ENCODE measurements around the gene CALN1.
"Not testable (repeated sequence)": the region's sequence is repeated elsewhere in the genome, so short reads cannot be mapped to it uniquely, and the experiment has no call there.

The CALN1 gene

DNA sequence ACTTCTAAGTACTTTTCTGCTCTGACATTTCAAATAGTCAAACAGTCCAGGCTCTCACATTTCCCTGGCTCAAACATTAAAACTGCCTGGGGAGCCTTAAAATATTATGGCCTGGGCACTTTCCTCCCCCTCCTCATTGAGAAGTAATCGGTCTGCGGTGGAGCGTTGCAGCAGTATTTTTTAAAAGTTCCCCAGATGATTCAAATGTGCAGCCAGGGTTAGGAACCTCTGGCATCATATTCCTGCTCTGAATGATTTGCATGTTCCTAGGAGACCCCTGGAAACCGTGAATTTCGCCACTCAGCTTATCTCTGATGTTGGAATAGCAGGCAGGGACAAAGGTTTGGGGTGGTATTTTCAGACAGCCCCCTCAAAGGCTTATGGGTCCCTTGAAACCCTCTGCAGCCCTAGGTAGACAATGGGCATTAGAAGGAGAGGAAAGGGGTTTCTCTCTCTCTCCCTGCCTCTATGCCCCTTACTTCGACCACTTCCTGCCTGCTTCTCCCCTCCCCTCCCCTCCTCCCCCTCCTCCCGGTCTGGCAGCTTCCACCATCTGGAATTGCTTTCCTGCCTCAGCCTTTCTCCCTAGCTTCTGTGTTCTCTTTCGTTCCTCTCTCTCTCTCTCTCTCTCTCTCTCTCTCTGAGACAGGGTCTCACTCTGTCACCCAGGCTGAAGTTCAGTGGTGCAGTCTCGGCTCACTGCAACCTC is 658.0 kb downstream of the CALN1 start:
- ATAC-seq, result no peak
- Mint-ChIP-seq H3K4me3 (no peak overlapping the region), H3K4me1 (no peaks in the 10 kb centered on the region), H3K36me3 (peaks cover 4% of the 10 kb centered on the region), H3K27me3 (peaks cover 24% of the 10 kb centered on the region), H3K9me3 (peaks cover 15% of the 10 kb centered on the region), H3K27ac (no peak overlapping the region)

DNA sequence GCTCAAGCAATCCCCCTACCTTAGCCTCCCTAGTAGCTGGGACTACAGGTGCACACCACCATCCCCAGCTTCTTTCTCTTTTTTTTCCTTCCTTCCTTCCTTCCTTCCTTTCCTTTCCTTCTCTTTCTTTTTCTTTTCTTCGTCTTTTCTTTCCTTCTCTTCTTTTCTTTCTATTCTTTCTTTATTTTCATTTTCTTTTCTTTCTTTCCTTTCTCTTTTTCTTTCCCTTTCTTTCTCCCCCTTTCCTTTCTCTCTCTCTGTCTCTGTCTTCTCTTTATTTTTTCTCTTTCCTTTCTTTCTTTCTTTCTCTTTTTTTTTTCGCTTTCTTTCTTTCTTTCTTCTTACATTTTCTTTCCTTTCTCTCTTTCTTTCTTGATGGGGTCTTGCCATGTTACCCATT is 658.9 kb downstream of the CALN1 start:
- Mint-ChIP-seq H3K9me3 (peaks cover 19% of the 10 kb centered on the region), H3K27ac (no peak overlapping the region)

DNA sequence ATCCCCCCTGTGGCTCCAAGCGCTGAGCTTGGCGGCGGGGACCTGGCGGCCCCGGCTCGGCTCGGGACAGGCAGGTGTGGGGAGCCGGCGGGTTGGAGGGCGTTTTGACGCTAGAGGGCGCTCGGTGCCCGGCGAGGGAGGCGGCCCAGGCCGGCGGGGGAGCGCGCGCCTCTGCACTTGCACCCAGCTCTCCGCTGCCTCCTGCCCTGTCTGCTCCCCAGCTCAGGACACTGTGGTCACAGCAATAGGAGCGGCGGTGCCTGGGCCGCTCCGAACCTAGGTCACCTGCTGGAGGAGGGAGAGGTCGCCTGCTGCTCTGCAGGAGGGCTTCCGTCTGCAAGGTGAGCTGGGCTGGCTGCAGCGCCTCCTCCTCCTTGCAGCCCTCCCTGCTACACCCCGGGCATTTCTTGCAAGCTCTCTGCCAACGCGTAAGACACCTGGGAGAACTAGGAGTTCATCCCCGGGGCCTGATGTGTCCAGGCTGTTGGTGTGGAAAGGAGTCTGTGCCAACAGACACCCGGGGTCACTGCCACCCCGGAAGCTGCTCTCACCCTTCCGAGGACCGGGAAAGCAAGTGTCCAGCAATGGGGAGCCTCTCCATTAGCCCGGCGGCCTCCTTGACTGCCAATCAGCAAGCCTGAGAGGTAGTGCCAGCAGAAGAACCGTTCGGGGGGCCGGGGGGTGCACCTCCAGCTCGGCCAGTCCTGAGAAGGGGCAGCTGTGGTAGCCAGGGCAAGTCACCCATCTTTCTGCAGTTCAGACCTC is 659.8 kb downstream of the CALN1 start:
- Mint-ChIP-seq H3K27me3 (peaks cover 24% of the 10 kb centered on the region), H3K36me3 (peaks cover 4% of the 10 kb centered on the region), H3K27ac (no peak overlapping the region), H3K4me1 (no peaks in the 10 kb centered on the region), H3K4me3 (no peak overlapping the region), H3K9me3 (peaks cover 19% of the 10 kb centered on the region)
- peak; percentile 48 for ATAC-seq

More for the DNA sequence above, 658.9 kb downstream of the CALN1 start:
- H3K27me3 Mint-ChIP-seq, result peaks cover 24% of the 10 kb centered on the region
- H3K4me3 Mint-ChIP-seq, result no peak overlapping the region
- H3K4me1 Mint-ChIP-seq, result no peaks in the 10 kb centered on the region
- peaks cover 4% of the 10 kb centered on the region for H3K36me3 Mint-ChIP-seq
- no peak for ATAC-seq

DNA sequence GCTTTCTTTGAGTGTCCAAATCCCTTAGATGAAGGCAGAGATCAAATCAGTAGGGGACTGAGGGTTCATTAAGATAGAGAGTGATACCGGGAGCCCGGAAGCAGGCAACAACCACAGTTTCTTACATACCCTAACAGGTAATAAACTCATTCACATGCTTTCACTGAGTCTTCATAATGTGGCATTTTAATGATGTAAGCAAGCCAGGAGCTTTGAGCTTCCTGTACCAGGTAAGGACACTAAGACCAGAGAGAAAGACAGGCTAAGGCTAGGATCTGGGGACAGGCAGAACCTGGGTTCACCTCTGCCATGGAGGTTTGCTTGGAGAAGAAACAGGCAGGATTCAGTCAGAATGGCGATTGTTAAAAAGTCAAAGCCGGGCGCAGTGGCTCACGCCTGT is 661.8 kb downstream of the CALN1 start:
- Mint-ChIP-seq H3K27ac (no peak overlapping the region), H3K36me3 (peaks cover 4% of the 10 kb centered on the region), H3K9me3 (peaks cover 13% of the 10 kb centered on the region), H3K27me3 (peaks cover 24% of the 10 kb centered on the region), H3K4me3 (no peak overlapping the region), H3K4me1 (no peaks in the 10 kb centered on the region)
- ATAC-seq, result no peak

DNA sequence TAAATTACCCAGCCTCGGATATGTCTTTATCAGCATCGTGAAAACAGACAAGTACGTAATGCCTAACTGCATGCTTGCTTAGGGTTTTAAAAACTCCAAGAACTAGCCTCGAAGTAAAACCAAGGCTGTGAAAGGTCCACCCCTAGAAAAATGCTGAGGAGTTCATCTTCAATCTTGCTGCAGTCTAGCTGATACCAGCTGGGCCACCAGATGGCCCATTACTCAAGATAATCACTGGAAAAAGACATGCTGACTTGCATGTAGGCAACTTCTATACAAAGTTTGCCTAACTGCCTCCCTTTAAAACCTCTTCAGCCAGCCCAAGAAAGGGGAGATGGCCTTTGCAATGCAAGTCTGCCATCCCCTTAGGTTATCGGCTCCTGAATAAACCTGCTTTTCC is 666.1 kb downstream of the CALN1 start:
- no peak for ATAC-seq
- Mint-ChIP-seq H3K4me3 (no peak overlapping the region), H3K27ac (no peak overlapping the region)

DNA sequence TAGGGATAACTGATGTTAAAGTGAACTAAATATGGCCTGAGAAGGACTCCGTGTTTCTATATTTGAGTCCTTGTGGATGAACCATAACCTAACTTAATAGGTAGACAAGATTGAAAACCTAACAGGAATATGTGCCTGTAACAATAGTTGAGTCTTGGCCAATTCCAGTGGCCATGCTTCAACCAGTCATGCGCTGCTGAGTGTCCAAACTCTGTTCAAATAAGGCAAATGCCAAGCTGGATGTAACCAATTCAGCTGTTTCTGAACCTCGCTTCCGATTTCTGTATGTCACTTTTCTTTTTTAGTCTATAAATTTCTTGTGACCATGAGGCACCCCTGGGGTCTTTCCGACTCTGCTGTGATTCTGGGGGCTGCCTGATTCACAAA is 672.0 kb downstream of the CALN1 start:
- no peaks in the 10 kb centered on the region for H3K27me3 Mint-ChIP-seq
- no peaks in the 10 kb centered on the region for H3K4me1 Mint-ChIP-seq
- H3K36me3 Mint-ChIP-seq, result no peaks in the 10 kb centered on the region
- H3K9me3 Mint-ChIP-seq, result no peaks in the 10 kb centered on the region
- H3K4me3 Mint-ChIP-seq, result no peak overlapping the region
- ATAC-seq, result no peak
- H3K27ac Mint-ChIP-seq, result no peak overlapping the region

More for the DNA sequence above, 666.1 kb downstream of the CALN1 start:
- Mint-ChIP-seq H3K4me1 (no peaks in the 10 kb centered on the region), H3K27me3 (no peaks in the 10 kb centered on the region), H3K36me3 (no peaks in the 10 kb centered on the region), H3K9me3 (peaks cover 8% of the 10 kb centered on the region)

DNA sequence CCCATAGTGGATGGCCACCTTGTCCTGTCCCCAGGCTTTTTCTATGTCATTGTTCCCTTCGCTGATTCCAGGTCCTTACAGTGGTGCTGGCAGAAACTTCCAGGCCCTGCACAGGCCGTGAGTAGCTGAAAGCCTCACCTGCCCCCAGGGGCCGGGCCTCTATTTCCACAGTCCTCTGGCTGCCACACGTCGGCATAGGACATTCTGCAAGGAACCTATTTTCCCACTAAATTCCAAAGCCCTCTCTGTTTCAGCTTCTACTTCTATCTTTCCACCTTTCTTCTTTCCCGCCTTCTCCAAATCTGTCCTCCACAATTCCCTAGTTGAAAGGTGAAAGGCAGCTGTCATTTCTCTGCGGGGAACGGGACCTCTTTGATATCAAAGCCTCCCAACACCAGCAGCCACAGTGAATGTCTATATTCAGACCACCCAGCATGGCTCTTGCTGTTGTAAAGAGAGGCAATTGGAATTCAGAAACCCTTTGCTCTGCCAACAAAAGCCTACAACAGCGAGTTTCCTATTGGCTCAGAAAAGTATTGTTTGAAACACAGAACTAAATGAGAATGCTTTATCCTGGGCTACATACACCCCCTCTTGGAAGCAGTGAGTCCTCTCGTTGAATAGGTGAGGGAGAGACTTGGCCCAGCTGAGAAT is 672.5 kb downstream of the CALN1 start:
- Mint-ChIP-seq H3K36me3 (no peaks in the 10 kb centered on the region), H3K4me3 (no peak overlapping the region), H3K27ac (no peak overlapping the region), H3K9me3 (no peaks in the 10 kb centered on the region), H3K27me3 (no peaks in the 10 kb centered on the region), H3K4me1 (no peaks in the 10 kb centered on the region)
- no peak for ATAC-seq

DNA sequence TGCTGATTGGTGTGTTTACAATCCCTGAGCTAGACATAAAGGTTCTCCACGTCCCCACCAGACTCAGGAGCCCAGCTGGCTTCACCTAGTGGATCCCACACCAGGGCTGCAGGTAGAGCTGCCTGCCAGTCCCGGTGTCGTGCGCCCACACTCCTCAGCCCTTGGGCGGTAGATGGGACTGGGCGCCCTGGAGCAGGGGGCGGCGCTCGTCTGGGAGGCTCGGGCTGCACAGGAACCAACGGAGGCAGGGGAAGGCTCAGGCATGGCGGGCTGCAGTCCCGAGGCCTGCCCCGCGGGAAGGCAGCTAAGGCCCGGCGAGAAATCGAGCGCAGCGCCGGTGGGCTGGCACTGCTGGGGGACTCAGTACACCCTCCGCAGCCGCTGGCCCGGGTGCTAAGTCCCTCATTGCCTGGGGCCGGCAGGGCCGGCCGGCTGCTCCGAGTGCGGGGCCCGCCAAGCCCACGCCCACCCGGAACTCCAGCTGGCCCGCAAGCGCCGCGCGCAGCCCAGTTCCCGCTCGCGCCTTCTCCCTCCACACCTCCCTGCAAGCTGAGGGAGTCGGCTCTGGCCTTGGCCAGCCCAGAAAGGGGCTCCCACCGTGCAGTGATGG is 674.1 kb downstream of the CALN1 start:
- H3K27ac Mint-ChIP-seq, ATAC-seq, H3K9me3 Mint-ChIP-seq, H3K36me3 Mint-ChIP-seq, H3K27me3 Mint-ChIP-seq, H3K4me1 Mint-ChIP-seq, H3K4me3 Mint-ChIP-seq: not testable (repeated sequence)

DNA sequence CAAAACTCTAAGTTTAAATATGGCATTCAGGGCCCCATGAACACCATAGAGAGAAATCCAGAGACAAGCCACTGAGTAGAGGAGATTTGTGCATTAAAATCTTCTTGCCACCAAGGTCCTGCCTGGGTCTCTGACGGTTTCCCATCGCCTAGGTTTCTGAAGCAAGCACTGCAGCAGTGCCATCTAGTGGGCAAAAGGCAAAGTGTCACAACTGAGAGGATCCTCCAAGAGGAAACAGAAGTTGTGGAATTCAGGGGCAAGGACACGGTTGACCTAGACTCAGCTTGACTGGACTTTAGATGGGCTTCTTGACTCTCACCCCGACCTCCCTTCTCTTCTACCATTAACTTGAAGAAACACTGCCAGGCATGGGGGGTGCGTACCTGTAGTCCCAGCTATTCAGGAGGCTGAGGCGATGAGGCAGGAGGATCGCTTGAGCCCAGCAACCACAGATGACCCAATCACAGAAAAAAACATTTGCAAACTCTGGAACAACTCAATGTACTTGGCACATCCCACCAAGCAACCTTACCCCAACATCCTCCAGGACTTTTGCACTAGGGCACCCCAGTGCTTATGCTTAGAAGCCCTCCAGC is 676.1 kb downstream of the CALN1 start:
- Mint-ChIP-seq H3K27ac (no peak overlapping the region), H3K9me3 (no peaks in the 10 kb centered on the region), H3K27me3 (peaks cover 16% of the 10 kb centered on the region), H3K4me1 (peaks cover 10% of the 10 kb centered on the region), H3K36me3 (no peaks in the 10 kb centered on the region), H3K4me3 (no peak overlapping the region)
- ATAC-seq, result no peak

DNA sequence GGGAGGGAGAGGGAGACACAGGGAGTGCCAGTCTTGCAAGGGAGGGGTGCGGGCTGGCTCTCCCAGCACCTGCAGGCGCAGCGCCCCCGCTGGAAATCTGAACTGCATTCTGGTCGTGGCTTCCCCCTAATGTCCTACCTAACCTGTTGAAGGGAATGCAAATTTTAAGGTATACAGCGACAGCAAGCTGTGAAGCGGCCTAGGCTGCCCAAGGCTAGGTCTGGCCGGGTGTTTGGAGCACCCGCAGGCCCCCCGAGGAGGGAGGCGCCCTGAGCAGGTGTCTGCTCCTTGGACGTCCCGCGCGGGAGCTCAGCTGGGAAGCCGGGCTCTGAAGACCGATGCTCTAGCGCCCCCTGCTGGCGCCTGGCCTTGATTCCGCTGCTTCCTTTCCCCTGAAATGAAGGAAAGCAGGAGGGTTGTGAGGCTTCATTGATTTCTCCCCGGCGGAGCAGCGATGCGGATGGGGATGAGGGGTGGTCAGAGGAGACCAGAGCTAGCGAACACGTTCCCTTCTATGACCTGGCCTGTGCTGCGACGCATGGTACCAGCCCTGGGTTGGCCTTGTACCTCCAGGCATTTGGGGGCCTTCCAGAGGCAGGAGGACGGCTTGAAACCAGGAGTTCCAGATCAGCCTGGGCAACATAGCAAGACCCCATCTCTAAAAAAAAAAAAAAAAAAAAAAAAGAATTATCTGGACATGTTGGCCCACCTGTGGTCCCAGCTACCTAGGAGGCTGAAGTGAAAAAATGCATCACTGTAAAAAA is 678.8 kb downstream of the CALN1 start:
- Mint-ChIP-seq H3K27ac (no peak overlapping the region), H3K9me3 (no peaks in the 10 kb centered on the region), H3K27me3 (peaks cover 16% of the 10 kb centered on the region), H3K4me3 (no peak overlapping the region), H3K36me3 (no peaks in the 10 kb centered on the region), H3K4me1 (peaks cover 10% of the 10 kb centered on the region)
- no peak for ATAC-seq

DNA sequence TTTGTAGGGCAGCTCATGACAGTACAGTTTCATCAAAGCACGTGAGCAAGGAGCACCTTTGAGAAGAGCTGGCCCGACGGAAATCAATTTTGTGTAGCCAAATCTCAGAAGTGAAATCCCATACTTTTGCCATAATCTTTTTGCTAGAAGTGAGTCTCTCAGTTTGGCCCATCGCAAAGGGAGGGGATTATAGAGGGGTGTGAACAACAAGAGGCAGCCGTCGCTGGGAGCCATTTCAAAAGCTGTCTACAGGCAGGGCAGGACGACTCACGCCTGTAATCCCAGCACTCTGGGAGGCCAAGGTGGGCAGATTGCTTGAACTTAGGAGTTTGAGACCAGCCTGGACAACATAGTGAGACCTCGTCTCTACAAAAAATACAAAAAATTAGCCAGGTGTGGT is 680.4 kb downstream of the CALN1 start:
- no peak overlapping the region for H3K4me3 Mint-ChIP-seq

More for the DNA sequence above, 680.4 kb downstream of the CALN1 start:
- H3K4me1 Mint-ChIP-seq, result peaks cover 10% of the 10 kb centered on the region
- peaks cover 16% of the 10 kb centered on the region for H3K27me3 Mint-ChIP-seq
- ATAC-seq, result no peak
- no peaks in the 10 kb centered on the region for H3K36me3 Mint-ChIP-seq
- no peak overlapping the region for H3K27ac Mint-ChIP-seq
- H3K9me3 Mint-ChIP-seq, result no peaks in the 10 kb centered on the region
